ENCODE results near the gene SEC14L1. TPM values are rescaled to one million over a fixed set of nuclear protein-coding genes. Genes with fewer than 3 reads are reported as not detected.
"Not testable (repeated sequence)": the region's sequence is repeated elsewhere in the genome, so short reads cannot be mapped to it uniquely, and the experiment has no call there.

Gene SEC14L1
- total and polyA plus RNA-seq, 4 donors = 17.0 to 52.0 (median 26.8) TPM

GRCh38 chr17:77254951-77255825, 114.4 kb downstream of the SEC14L1 start:
- Histone ChIP-seq H3K9ac (ENCODE audit: low read depth in 1 of 2, low read length in 2 of 2) (no peak overlapping the region), H3K36me3 (ENCODE audit: control insufficient read depth in 4 of 4, insufficient read depth in 3 of 4, low read depth in 1 of 4, low read length in 3 of 4) (no peaks in the 10 kb centered on the region), H3K9me3 (ENCODE audit: control insufficient read depth in 4 of 4, low read length in 3 of 4) (no peaks in the 10 kb centered on the region), H3K4me1 (ENCODE audit: control insufficient read depth in 4 of 4, insufficient read depth in 4 of 4, low read length in 3 of 4) (no peaks in the 10 kb centered on the region), H3K27me3 (ENCODE audit: control insufficient read depth in 4 of 4, insufficient read depth in 4 of 4, low read length in 3 of 4) (no peaks in the 10 kb centered on the region), H3K27ac (ENCODE audit: low read depth in 1 of 2, low read length in 2 of 2) (no peak overlapping the region), H3K4me3 (ENCODE audit: low read depth in 1 of 3, low read length in 3 of 3) (no peak overlapping the region)
- no peak for DNase-seq (ENCODE audit: low spot score)
- TF ChIP-seq EGR1 (IDR thresholded peaks at IDR 0.05; ENCODE audit: low read depth in 2 of 2) = no peak
- 67% methylated on average over 25 of the region's 25 CpGs for WGBS

- not testable (repeated sequence) for H3K27me3 ChIP-seq (ENCODE audit: control insufficient read depth in 4 of 4, insufficient read depth in 4 of 4, low read length in 3 of 4); DNase-seq (ENCODE audit: low spot score); H3K9me3 ChIP-seq (ENCODE audit: control insufficient read depth in 4 of 4, low read length in 3 of 4); H3K36me3 ChIP-seq (ENCODE audit: control insufficient read depth in 4 of 4, insufficient read depth in 3 of 4, low read depth in 1 of 4, low read length in 3 of 4); H3K9ac ChIP-seq (ENCODE audit: low read depth in 1 of 2, low read length in 2 of 2); H3K4me1 ChIP-seq (ENCODE audit: control insufficient read depth in 4 of 4, insufficient read depth in 4 of 4, low read length in 3 of 4); H3K27ac ChIP-seq (ENCODE audit: low read depth in 1 of 2, low read length in 2 of 2); H3K4me3 ChIP-seq (ENCODE audit: low read depth in 1 of 3, low read length in 3 of 3)
- 89% methylated on average over 14 of the region's 14 CpGs for WGBS
These were observed 115.2 kb downstream of the SEC14L1 start for GRCh38 chr17:77255970-77256369.

- Histone ChIP-seq H3K27ac (ENCODE audit: low read depth in 1 of 2, low read length in 2 of 2) (no peak overlapping the region), H3K4me1 (ENCODE audit: control insufficient read depth in 4 of 4, insufficient read depth in 4 of 4, low read length in 3 of 4) (no peaks in the 10 kb centered on the region), H3K27me3 (ENCODE audit: control insufficient read depth in 4 of 4, insufficient read depth in 4 of 4, low read length in 3 of 4) (no peaks in the 10 kb centered on the region), H3K4me3 (ENCODE audit: low read depth in 1 of 3, low read length in 3 of 3) (no peak overlapping the region), H3K36me3 (ENCODE audit: control insufficient read depth in 4 of 4, insufficient read depth in 3 of 4, low read depth in 1 of 4, low read length in 3 of 4) (no peaks in the 10 kb centered on the region), H3K9ac (ENCODE audit: low read depth in 1 of 2, low read length in 2 of 2) (no peak overlapping the region), H3K9me3 (ENCODE audit: control insufficient read depth in 4 of 4, low read length in 3 of 4) (no peaks in the 10 kb centered on the region)
- TF ChIP-seq NR2F2 (IDR thresholded peaks at IDR 0.05) = no peak
- TF ChIP-seq TAF1 (conservative IDR thresholded peaks at IDR 0.05) = no peak
- no peak for TF ChIP-seq EGR1 (IDR thresholded peaks at IDR 0.05; ENCODE audit: low read depth in 2 of 2)
- no peak for TF ChIP-seq SP1 (IDR thresholded peaks at IDR 0.05)
- TF ChIP-seq HNF4G (IDR thresholded peaks at IDR 0.05) = no peak
- no peak for TF ChIP-seq CTCF (IDR thresholded peaks at IDR 0.05; ENCODE audit: low read depth, low read length, missing input control)
- no peak for TF ChIP-seq MAX (IDR thresholded peaks at IDR 0.05)
- no peak for TF ChIP-seq JUND (IDR thresholded peaks at IDR 0.05)
- no peak for DNase-seq (ENCODE audit: low spot score)
- WGBS = 75% methylated on average over 2 of the region's 2 CpGs
These were observed 115.9 kb downstream of the SEC14L1 start for GRCh38 chr17:77256710-77257109.

- Histone ChIP-seq H3K36me3 (ENCODE audit: control insufficient read depth in 4 of 4, insufficient read depth in 3 of 4, low read depth in 1 of 4, low read length in 3 of 4) (no peaks in the 10 kb centered on the region), H3K9ac (ENCODE audit: low read depth in 1 of 2, low read length in 2 of 2) (no peak overlapping the region), H3K9me3 (ENCODE audit: control insufficient read depth in 4 of 4, low read length in 3 of 4) (no peaks in the 10 kb centered on the region), H3K4me3 (ENCODE audit: low read depth in 1 of 3, low read length in 3 of 3) (no peak overlapping the region), H3K4me1 (ENCODE audit: control insufficient read depth in 4 of 4, insufficient read depth in 4 of 4, low read length in 3 of 4) (no peaks in the 10 kb centered on the region), H3K27me3 (ENCODE audit: control insufficient read depth in 4 of 4, insufficient read depth in 4 of 4, low read length in 3 of 4) (no peaks in the 10 kb centered on the region), H3K27ac (ENCODE audit: low read depth in 1 of 2, low read length in 2 of 2) (no peak overlapping the region)
- DNase-seq (ENCODE audit: low spot score) = no peak
- WGBS = 88% methylated on average over 1 of the region's 1 CpG
- TF ChIP-seq EGR1 (IDR thresholded peaks at IDR 0.05; ENCODE audit: low read depth in 2 of 2) = no peak
- no peak for TF ChIP-seq CTCF (IDR thresholded peaks at IDR 0.05; ENCODE audit: low read depth, low read length, missing input control)
- no peak for TF ChIP-seq RAD21 (IDR thresholded peaks at IDR 0.05)
- no peak for TF ChIP-seq YY1 (IDR thresholded peaks at IDR 0.05)
- no peak for TF ChIP-seq NR2F2 (IDR thresholded peaks at IDR 0.05)
- TF ChIP-seq TAF1 (conservative IDR thresholded peaks at IDR 0.05) = no peak
- TF ChIP-seq RXRA (IDR thresholded peaks at IDR 0.05) = no peak
- TF ChIP-seq FOXA2 (IDR thresholded peaks at IDR 0.05) = no peak
- TF ChIP-seq FOXA1 (IDR thresholded peaks at IDR 0.05) = no peak
- TF ChIP-seq ZBTB33 (IDR thresholded peaks at IDR 0.05) = no peak
These were observed 116.4 kb downstream of the SEC14L1 start for GRCh38 chr17:77257169-77257568.
